Mesodermal cell (in vitro differentiated cells): Measurements from ENCODE around the gene FRAS1.
A peak's percentile ranks its signal among the peaks of the same experiment; 100 is the strongest.

Experiments
- H3K27ac ChIP-seq: 2 replicates; pipeline ENCODE4 v1.7.0; 2013; ENCODE audit warnings: mild to moderate bottlenecking, low read depth, low read length, moderate library complexity; ENCODE audit not compliant: severe bottlenecking
- H3K36me3 ChIP-seq: 2 replicates; pipeline ENCODE4 v1.7.1; 2013; ENCODE audit warnings: mild to moderate bottlenecking, low read length, moderate library complexity; ENCODE audit not compliant: control insufficient read depth, insufficient read depth
- H3K4me1 ChIP-seq: one replicate; pipeline ENCODE4 v1.7.1; 2013; ENCODE audit warnings: mild to moderate bottlenecking, low read length; ENCODE audit not compliant: insufficient read depth, control insufficient read depth, poor library complexity, severe bottlenecking
- H3K4me3 ChIP-seq: 2 replicates; pipeline ENCODE4 v1.7.0; 2013; ENCODE audit warnings: low read length, control low read depth, mild to moderate bottlenecking; ENCODE audit not compliant: insufficient read depth, poor library complexity, severe bottlenecking; ENCODE audit errors: extremely low read depth
- H3K9me3 ChIP-seq: 2 replicates; pipeline ENCODE4 v1.7.1; 2013; ENCODE audit warnings: mild to moderate bottlenecking, low read length, moderate library complexity; ENCODE audit not compliant: control insufficient read depth
- WGBS, 2 experiments: methylation state at CpG; one replicate each; pipeline ENCODE4 v1.1.5; 2013; ENCODE audit warnings: missing lambda C conversion rate in 2 of 2; ENCODE audit not compliant: insufficient coverage in 2 of 2; 5-methylcytosine and 5-hydroxymethylcytosine counted together

Gene FRAS1

DNA sequence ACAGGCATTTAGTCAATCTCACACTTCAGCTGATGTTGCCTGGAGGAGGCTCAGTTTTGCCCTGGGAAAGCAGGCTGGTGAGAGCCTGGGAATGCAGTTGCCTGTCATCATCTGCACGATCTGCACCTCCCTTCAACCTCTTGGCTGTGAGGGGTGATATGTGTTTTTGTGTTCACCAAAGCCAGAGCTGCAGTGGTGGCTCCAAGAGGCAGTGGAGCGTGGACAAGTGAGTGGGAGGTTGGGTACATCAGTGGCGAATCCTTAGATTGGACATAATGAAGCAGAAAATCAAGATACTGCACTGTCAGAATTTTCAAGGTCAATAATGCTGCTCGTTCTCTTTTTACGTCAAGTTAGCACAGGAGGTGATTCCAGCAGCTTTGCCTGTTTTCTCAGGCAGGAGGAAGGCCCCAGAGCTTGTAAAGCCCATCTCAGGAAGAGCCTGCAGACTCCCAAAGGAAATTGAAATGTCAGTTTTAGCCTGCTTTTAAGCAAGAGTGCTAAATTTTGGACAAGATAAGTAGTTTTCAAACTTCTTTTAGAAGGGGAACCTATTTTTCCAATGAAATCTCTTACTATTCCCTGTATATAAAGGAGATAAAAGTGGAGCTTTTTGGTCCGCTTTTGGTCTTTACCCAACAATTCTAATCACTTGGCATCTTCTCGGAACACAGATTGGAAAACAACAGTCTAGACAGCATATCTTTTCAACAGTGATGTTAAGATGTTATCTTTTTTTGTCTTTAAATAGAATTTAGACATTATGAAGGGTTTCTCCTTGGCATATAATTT lies 92.8 kb downstream of the FRAS1 start:
- Histone ChIP-seq H3K4me1 (peaks cover 13% of the 10 kb centered on the region), H3K9me3 (no peaks in the 10 kb centered on the region), H3K36me3 (no peaks in the 10 kb centered on the region), H3K4me3 (no peak overlapping the region), H3K27ac (peak overlapping the region; percentile 75)
- 79 to 81% methylated on average over 4 of the region's 7 CpGs for WGBS, 2 experiments

DNA sequence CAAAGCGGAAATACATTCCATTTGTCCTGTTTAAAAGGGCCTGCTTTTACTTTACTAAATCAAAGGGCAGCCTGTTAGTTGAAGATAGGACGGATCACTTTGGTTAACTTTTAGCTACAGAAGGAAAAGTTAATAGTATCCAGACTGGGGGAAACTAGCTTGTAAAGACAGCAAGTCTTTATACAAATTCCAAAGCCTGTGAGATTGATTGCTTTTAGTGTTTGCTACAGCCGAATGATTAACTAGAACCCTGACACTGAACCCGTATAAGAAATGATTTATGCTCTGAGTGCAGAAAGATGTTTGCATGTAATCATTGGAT lies 93.4 kb downstream of the FRAS1 start:
- peak overlapping the region; percentile 75 for H3K27ac ChIP-seq
- WGBS, 2 experiments = 89 to 100% methylated on average over 1 of the region's 4 CpGs
- H3K4me3 ChIP-seq = no peak overlapping the region
- no peaks in the 10 kb centered on the region for H3K36me3 ChIP-seq
- no peaks in the 10 kb centered on the region for H3K9me3 ChIP-seq
- peaks cover 13% of the 10 kb centered on the region for H3K4me1 ChIP-seq

DNA sequence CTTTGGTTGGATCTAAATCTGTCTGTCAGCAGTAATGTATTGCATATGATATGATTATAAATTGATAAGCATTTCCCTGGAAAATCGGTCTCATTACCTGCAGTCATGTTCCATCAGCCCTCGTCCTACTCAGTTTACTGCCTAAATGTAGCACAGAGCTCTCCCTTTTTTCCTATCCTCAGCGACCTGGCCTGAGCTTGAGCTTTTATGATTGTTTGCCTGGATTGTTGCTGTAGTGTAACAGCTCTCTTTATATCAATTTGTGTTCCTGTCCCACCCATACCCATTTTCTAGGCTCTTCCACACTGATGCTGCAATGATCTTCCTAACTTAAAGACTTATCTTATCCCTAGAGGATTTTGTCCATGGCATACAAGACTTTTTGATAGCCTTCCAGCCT lies 95.7 kb downstream of the FRAS1 start:
- 100% methylated on average over 2 of the region's 3 CpGs; no CpG with 5 or more reads in 1 of the 2 experiments for WGBS, 2 experiments
- Histone ChIP-seq H3K36me3 (no peaks in the 10 kb centered on the region), H3K27ac (no peak overlapping the region), H3K4me3 (no peak overlapping the region), H3K4me1 (peaks cover 13% of the 10 kb centered on the region), H3K9me3 (no peaks in the 10 kb centered on the region)

DNA sequence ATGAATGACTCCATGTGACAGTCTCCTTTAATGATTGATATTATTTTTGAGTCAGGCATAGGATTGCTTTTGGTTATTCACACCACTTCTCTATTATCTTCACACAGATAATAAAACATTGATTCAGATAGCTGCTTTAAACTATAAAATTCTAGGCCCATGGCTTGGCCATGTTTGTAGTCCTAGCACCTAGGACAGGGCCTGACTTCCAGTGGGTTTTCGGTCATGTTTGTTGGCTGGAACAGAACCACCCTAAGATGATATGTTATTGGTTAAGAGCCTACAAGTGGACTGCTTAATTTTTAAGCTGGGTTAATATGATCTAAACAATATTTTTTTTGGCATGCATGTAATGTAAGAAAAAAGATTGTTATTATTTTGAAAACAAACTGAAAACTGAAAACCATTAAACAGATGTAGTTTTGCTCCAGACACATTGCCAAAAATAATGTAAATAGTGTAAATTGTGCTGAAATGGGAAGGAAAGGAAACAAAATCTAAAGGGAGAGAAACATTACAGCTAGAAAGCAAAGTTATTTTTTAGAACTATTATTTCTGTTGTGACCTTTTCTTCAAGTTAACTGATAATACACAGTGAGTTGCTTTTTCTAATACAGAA lies 98.0 kb downstream of the FRAS1 start:
- no peaks in the 10 kb centered on the region for H3K36me3 ChIP-seq
- no peaks in the 10 kb centered on the region for H3K9me3 ChIP-seq
- no peak overlapping the region for H3K4me3 ChIP-seq
- H3K4me1 ChIP-seq = peaks cover 5% of the 10 kb centered on the region
- 100% methylated on average over 1 of the region's 1 CpG; no CpG with 5 or more reads in 1 of the 2 experiments for WGBS, 2 experiments
- H3K27ac ChIP-seq = no peak overlapping the region

DNA sequence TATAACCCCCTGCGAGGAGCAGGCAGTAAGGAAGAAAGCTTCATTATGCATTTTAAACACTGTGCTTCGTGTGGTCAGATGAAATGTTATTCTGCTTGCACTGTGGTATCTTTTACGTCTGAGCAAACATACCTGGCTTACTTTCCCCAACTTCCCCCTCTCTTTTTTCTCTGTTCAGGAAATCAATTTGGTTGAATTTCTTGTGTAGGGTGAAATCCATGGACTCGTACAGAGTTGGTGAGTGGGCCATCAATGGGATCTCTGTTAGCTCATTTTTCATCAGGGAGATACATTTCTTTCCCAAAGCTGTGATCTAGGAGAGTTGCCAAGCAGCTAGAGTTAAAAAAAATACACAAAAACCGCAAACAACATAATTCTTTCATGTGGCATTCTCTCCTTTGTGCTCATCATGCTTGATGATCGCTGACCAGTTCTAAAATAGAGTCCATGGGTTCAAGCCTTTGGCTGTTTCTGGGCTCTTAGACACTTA lies 98.5 kb downstream of the FRAS1 start:
- H3K9me3 ChIP-seq = no peaks in the 10 kb centered on the region
- WGBS, 2 experiments = 100% methylated on average over 3 to 4 of the region's 6 CpGs
- H3K4me3 ChIP-seq = no peak overlapping the region
- H3K27ac ChIP-seq = no peak overlapping the region
- H3K36me3 ChIP-seq = no peaks in the 10 kb centered on the region
- peaks cover under 1% of the 10 kb centered on the region for H3K4me1 ChIP-seq

DNA sequence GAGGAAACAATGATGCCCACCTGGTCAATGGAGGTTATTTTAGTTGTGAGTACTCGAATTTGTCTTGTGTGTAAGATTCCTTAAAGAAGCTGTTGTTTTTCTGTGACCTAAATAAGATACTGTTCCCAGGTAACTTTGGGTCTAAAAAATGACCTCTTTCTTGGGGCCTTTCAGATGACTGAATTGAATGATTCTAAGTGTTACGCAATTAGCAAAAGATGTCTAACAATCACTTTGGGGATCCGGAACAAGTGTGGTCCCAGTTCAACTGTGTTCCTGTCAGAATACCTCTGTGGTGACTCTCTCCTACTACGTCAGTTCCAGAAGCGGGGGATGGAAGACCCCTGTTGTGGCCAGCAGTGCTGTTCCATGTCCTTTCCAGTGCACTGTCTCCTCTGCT lies 99.4 kb downstream of the FRAS1 start:
- H3K36me3 ChIP-seq = no peaks in the 10 kb centered on the region
- no peaks in the 10 kb centered on the region for H3K4me1 ChIP-seq
- no peak overlapping the region for H3K4me3 ChIP-seq
- H3K27ac ChIP-seq = no peak overlapping the region
- H3K9me3 ChIP-seq = no peaks in the 10 kb centered on the region
- 92 to 98% methylated on average over 5 of the region's 5 CpGs for WGBS, 2 experiments

DNA sequence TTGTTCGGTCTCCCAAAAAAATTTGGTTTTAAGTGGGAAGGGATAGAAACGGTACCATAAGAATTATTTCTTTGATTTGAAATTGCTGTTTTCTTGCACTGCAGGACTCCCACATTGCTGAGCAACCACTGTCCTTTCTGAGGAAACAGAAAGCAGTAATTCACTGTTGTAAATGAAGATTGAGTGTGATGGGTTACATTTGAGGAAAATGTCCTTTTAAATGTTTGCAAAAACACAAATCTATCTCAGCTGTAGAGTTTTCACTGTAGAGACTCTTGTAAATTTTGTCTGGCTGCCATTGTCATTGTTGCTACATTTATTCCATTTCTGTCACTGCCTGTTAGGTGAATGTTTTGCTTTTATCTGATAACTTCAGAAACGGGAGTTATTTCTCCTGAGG lies 105.2 kb downstream of the FRAS1 start:
- H3K36me3 ChIP-seq = no peaks in the 10 kb centered on the region
- H3K4me1 ChIP-seq = no peaks in the 10 kb centered on the region
- H3K9me3 ChIP-seq = no peaks in the 10 kb centered on the region
- no peak overlapping the region for H3K27ac ChIP-seq
- WGBS, 2 experiments = 72 to 73% methylated on average over 3 of the region's 3 CpGs
- no peak overlapping the region for H3K4me3 ChIP-seq

DNA sequence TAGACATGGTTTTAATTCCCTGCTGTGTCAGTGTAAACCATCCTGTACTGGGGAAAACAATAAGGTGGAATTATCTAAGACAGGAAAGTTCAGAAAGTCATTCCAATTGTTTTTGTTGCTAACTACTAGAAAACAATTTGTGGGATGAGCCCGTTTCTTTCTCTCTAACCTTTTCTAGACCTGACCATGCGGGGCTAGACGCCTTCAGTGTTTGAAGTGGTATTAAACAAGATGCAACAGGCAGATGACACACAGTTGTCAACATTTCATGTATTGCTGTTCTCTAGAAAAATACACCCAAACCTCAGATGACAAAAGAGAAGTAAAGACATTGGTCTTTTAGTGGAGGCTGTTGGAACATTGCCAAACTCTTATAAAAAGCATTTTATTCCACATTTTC lies 105.7 kb downstream of the FRAS1 start:
- H3K9me3 ChIP-seq = no peaks in the 10 kb centered on the region
- no peaks in the 10 kb centered on the region for H3K4me1 ChIP-seq
- 70% methylated on average over 3 of the region's 3 CpGs; no CpG with 5 or more reads in 1 of the 2 experiments for WGBS, 2 experiments
- H3K4me3 ChIP-seq = no peak overlapping the region
- no peak overlapping the region for H3K27ac ChIP-seq
- no peaks in the 10 kb centered on the region for H3K36me3 ChIP-seq

DNA sequence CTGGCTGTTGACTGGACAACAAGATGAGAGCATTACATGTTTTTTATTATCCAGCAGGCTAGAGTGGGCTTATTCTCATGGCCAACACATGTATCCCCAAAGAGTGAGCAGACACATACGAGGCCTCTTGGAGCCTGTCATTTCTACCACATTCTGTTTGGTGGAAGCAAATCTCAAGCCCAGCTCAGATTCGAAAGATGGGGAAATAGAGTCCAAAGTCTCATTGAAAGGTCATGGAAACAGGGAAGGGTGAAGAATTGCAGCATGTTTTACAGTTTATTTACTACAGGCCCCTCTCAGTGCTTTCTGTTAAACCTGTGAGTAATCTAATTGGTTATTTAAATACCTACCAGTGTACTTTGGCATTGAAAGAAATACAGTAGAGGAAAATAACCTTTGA lies 108.6 kb downstream of the FRAS1 start:
- Histone ChIP-seq H3K36me3 (no peaks in the 10 kb centered on the region), H3K4me1 (no peaks in the 10 kb centered on the region), H3K27ac (no peak overlapping the region), H3K4me3 (no peak overlapping the region), H3K9me3 (no peaks in the 10 kb centered on the region)
- 100% methylated on average over 1 of the region's 2 CpGs; no CpG with 5 or more reads in 1 of the 2 experiments for WGBS, 2 experiments

DNA sequence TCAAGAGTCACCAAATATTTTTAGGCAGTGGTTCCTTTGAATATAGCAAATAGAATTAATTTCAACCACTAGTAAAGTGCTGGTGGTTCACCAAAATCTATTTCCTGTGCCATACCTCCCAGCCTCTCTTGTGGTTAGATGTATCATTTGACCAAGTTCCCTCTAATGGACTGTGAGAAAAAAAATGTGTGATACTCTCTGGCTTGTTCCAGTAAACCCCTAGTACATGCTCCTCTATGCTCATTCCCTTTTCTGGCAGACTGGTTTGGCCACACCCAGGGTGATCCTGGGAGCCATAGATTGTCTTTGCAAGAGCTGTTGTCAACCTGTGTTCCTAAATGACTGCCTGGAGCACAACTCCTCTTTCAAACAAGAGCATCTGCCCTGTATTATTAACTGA lies 109.5 kb downstream of the FRAS1 start:
- no peaks in the 10 kb centered on the region for H3K4me1 ChIP-seq
- no peaks in the 10 kb centered on the region for H3K36me3 ChIP-seq
- H3K4me3 ChIP-seq = no peak overlapping the region
- H3K9me3 ChIP-seq = no peaks in the 10 kb centered on the region
- no peak overlapping the region for H3K27ac ChIP-seq

DNA sequence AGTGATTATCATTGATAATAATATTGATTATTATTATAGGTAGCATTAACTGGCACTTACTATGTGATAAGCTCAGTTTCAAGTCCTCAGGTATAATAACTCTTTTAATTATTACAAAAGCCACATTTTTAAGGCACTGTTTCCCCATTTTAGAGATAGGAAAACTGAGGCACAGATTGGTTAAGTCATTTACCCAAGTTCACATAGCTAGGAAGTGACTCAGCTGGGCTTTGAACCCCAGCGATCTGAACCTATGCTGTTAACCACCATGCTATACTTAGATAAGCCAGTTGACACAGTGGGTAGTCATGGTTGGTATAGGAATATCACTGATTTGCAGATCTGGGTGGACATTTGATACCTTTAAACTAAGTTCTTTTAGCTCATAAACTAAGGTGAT lies 110.4 kb downstream of the FRAS1 start:
- H3K4me1 ChIP-seq = no peaks in the 10 kb centered on the region
- H3K36me3 ChIP-seq = no peaks in the 10 kb centered on the region
- H3K27ac ChIP-seq = no peak overlapping the region
- no peaks in the 10 kb centered on the region for H3K9me3 ChIP-seq
- 100% methylated on average over 1 of the region's 1 CpG; no CpG with 5 or more reads in 1 of the 2 experiments for WGBS, 2 experiments
- no peak overlapping the region for H3K4me3 ChIP-seq
